ENCODE results near the gene CDKAL1. TPM values are rescaled to one million over a fixed set of nuclear protein-coding genes. Genes with fewer than 3 reads are reported as not detected.

The CDKAL1 gene
- total RNA-seq, 1 donor from 2014 or later: 8.4 TPM

- no peak for DNase-seq (ENCODE audit: low spot score)
- intact Hi-C loops (cut with DNase I): no loop called here
Observed at GRCh38 chr6:20757761-20758160, 223.5 kb downstream of the CDKAL1 start.

GRCh38 chr6:20763296-20763695 is 229.0 kb downstream of the CDKAL1 start:
- DNase-seq (ENCODE audit: low spot score): no peak

GRCh38 chr6:20769631-20770030 is 235.4 kb downstream of the CDKAL1 start:
- intact Hi-C loops (cut with DNase I): no loop called here
- no peak for DNase-seq (ENCODE audit: low spot score)

More at GRCh38 chr6:20763296-20763695, 229.0 kb downstream of the CDKAL1 start:
- intact Hi-C loops (cut with DNase I): no loop called here

DNA sequence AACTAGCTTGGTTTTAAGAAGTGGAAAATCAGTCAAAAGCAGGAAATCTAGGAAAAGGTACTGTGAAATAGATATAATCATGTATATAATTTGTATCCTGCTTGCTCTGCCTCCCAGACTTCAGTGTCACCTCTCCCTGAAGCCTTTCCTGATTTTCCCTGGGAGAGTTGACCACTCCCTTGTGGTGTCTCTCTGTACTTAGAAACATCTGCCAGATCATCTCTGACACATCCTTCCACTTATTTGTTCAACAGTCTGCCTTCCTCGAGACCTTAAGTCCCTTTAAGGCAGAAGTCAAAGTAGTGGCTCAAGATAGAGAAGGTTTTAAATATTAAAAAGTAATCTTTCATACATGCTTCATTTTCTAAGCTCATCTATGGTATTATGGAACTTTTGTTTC is 236.5 kb downstream of the CDKAL1 start:
- intact Hi-C loops (cut with DNase I): no loop called here

DNA sequence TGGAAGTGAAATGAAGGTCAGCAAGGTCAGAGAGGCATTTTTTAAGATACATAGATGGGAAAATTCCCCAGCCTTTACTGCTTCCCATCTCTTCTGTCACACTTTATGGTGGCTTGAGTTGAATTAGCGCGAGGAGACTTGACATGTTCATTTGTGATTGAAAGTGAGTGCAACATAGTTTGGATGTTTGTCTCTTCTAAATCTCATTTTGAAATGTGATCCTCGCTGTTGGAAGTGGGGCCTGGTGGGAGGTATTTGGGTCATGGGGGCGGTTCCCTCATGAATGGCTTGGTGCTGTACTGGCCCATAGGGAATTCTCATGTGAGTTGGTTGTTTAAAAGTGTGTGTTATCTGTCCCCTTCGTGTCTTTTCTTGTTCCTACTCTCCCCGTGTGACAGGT is 237.2 kb downstream of the CDKAL1 start:
- no peak for DNase-seq (ENCODE audit: low spot score)
- intact Hi-C loops (cut with DNase I): no loop called here

More for the DNA sequence above, 236.5 kb downstream of the CDKAL1 start:
- no peak for DNase-seq (ENCODE audit: low spot score)

DNA sequence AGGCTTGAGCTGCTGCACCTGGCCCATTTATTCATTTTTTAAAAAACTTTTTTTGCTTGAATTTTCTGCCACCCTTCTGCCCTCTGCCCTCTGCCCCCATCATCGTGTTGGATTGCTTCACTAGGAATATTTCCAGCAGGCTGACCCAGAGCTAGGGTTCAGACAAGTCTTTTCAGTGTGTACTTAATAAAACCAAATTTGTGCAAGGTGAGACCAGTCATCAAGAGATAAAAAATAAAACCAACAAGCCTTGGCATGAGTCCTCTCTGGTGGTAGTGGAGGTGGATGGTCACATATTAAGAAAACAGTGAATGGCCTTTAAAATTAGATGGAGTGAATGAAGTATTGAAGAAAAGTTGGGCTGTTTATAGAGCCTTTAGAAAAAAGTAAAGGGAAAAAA is 239.6 kb downstream of the CDKAL1 start:
- no peak for DNase-seq (ENCODE audit: low spot score)
- intact Hi-C loops (cut with DNase I): no loop called here

- no peak for DNase-seq (ENCODE audit: low spot score)
- intact Hi-C loops (cut with DNase I): no loop called here
Observed at GRCh38 chr6:20775981-20776380, 241.7 kb downstream of the CDKAL1 start.

DNA sequence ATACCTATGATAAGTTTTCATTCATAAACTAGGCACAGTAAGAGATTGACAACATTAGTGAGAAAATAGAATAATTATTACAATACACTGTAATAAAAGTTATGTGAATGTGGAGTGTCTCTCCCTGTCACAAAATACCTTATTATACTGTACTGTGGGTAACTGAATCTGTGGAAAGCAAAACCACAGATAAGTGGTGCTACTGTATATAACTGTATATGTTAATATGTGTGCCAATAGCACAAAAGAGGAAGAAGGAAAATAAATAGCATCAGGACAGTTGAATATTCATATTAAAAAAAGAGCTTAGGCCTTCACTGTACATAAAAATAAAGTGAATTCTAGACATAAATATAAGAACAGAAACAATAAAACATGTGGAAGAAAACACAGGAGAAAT is 243.5 kb downstream of the CDKAL1 start:
- DNase-seq (ENCODE audit: low spot score): no peak
- intact Hi-C loops (cut with DNase I): no loop called here

- intact Hi-C loops (cut with DNase I): no loop called here
- DNase-seq (ENCODE audit: low spot score): no peak
Observed at GRCh38 chr6:20778459-20778858, 244.2 kb downstream of the CDKAL1 start.

- intact Hi-C loops (cut with DNase I): no loop called here
- no peak for DNase-seq (ENCODE audit: low spot score)
Observed at GRCh38 chr6:20778912-20779311, 244.7 kb downstream of the CDKAL1 start.

DNA sequence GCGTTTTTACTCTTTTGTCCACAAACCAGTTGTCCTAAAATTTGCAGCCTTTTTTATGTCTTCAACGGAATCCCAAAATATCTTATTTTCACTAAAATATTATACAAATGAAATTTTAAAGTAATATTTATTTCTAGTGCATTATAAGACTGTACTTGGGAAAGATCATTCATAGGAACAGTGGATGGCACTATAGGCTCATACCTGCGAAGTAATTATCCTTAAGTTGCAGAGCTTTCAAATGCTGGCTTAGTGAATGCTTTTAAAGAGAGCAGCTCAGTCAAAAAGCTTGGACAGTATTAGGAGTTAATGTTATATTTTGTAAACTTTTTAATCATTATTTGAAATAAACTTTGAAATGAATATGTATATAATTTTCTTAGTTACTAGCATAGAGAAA is 254.9 kb downstream of the CDKAL1 start:
- DNase-seq (ENCODE audit: low spot score): no peak
- intact Hi-C loops (cut with DNase I): no loop called here

- intact Hi-C loops (cut with DNase I): no loop called here
- DNase-seq (ENCODE audit: low spot score): no peak
Observed at GRCh38 chr6:20790032-20790791, 256.0 kb downstream of the CDKAL1 start.

DNA sequence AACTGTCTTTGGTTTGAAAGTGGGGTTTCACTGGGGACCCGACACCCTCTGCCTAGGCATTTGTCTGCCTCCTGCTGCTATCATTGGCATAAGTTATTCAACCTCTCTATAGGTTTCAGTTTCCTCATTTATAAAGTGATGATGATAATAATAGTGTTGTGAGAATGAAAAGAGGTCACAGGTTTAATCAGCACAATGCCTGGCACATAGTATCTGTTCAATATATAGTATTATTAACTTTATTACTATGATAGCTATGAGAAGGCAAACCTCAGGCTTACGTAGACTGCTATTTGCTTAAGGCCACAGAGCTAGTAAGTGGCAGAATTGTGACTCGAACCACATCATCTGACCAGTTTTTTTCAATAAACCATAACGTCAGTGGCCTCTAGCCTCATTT is 256.8 kb downstream of the CDKAL1 start:
- no peak for DNase-seq (ENCODE audit: low spot score)
- intact Hi-C loops (cut with DNase I): no loop called here

DNA sequence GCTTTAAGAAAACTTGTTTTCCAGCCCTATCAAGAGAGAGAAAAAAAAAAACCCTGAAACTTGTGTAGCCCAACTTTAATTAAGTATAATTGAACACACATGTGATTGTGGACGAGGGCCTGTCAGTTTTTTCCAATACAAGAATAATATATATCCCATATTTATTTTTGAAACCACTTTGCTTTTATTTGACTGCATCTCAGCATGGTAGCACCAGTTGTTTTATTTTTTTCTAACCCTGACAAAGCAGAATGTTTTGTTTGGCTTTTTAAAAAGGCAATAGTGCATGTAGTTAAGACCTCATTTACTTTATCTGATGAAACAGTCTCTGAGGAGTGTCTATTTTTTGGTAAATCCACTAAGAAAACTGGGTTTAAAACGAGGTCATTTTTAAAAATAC is 257.7 kb downstream of the CDKAL1 start:
- no peak for DNase-seq (ENCODE audit: low spot score)
- intact Hi-C loops (cut with DNase I): no loop called here

DNA sequence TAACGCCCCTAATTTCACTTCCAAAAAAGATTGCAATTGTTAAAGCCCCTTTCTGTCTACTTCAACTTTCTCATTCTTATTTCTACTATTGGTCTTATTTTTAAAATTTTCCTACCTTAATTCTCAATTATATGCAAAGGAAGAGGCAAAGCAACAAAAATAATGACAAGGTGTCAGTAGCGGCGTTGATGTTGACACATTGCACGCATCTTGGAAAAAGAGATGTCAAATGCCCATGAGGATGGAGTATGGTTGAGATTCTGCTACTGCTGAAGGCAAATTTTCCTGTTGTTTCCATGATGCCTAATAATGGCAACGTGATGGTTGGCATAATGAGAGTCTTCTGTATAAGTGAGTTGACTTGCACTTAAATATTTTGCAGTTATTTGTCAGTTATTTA is 258.9 kb downstream of the CDKAL1 start:
- DNase-seq (ENCODE audit: low spot score): no peak
- intact Hi-C loops (cut with DNase I): no loop called here

GRCh38 chr6:20797597-20797996 is 263.3 kb downstream of the CDKAL1 start:
- DNase-seq (ENCODE audit: low spot score): no peak
- intact Hi-C loops (cut with DNase I): no loop called here

- intact Hi-C loops (cut with DNase I): no loop called here
- no peak for DNase-seq (ENCODE audit: low spot score)
Observed at GRCh38 chr6:20800229-20800628, 266.0 kb downstream of the CDKAL1 start.

DNA sequence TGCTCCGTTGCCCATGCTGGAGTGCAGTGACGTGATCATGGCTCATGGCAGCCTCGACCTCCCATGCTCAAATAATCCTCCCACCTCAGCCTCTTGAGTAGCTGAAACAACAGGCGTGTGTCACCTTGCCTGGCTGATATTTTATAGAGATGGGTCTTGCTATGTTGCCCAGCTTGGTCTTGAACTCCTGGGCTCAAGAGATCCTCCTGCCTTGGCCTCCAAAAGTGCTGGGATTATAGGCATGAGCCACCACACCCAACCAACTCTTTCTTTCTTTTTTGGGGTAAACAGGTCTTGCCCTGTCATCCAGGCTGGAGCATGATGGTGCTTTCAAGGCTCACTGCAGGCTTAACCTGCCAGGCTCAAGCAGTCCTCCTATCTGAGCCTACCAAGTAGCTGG is 266.4 kb downstream of the CDKAL1 start:
- intact Hi-C loops (cut with DNase I): no loop called here
- no peak for DNase-seq (ENCODE audit: low spot score)

GRCh38 chr6:20801595-20801994 is 267.3 kb downstream of the CDKAL1 start:
- no peak for DNase-seq (ENCODE audit: low spot score)
- intact Hi-C loops (cut with DNase I): no loop called here

DNA sequence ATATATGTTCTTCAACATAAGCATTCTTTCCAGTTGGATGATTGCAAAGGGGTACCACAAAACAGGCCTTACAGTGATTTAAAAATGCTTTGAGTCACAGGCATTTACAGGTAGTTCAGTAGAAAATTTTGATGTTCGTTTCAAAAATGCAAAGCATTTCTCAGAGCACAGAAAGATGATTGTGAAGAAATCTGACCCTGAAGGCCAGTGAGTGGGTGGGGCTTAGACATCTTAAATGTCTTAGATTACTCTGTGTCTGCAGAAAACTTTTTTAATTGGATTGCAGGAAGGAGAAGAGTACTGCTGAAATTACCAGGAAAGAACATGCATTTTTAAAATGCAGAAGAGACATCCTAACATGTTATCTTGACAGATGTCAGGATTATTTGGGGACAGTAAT is 268.3 kb downstream of the CDKAL1 start:
- intact Hi-C loops (cut with DNase I): no loop called here
- no peak for DNase-seq (ENCODE audit: low spot score)

DNA sequence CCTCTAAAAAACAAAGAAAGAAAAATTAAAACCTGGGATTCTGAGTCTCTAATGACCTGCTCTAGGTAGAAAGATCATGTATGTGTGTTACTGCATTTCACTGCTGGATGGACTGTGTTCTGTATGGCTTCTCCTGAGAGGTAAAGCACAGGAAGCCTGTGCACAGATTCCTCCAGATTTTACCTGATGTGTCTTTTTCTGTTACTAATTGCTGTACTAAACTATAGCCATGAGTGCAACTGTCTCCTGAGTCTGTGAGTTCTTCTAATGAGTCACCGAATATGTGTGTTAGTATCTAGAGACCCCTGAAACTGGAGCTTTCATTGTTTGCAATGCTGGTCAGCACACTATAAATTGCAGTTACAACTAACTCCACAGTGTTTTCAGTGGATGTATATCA is 270.8 kb downstream of the CDKAL1 start:
- intact Hi-C loops (cut with DNase I): no loop called here
- DNase-seq (ENCODE audit: low spot score): no peak

DNA sequence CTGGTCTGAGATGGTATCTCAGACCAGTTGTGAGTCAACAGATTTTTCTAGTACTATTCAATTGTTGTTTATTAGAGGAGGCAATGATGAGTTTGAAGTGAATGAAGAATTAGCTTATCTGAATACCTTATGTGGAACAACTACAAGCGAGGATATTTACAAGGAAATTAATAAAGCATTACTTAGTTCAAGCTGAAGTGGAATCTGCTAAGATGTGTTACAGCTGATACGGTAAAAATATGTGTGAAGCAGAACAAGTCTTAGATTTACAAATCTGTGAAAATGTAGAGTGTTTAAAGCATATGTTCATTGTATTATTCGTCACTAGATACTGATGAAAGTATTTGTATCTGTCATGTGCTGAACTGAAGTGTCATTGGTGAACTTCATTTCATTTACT is 272.4 kb downstream of the CDKAL1 start:
- intact Hi-C loops (cut with DNase I): no loop called here
- DNase-seq (ENCODE audit: low spot score): no peak
